Measurements from ENCODE around the gene NUF2.
"Not testable (repeated sequence)": the region's sequence is repeated elsewhere in the genome, so short reads cannot be mapped to it uniquely, and the experiment has no call there.

The NUF2 gene

GRCh38 chr1:163357378-163357777 is 35.6 kb downstream of the NUF2 start:
- TF ChIP-seq, protein P1, sequence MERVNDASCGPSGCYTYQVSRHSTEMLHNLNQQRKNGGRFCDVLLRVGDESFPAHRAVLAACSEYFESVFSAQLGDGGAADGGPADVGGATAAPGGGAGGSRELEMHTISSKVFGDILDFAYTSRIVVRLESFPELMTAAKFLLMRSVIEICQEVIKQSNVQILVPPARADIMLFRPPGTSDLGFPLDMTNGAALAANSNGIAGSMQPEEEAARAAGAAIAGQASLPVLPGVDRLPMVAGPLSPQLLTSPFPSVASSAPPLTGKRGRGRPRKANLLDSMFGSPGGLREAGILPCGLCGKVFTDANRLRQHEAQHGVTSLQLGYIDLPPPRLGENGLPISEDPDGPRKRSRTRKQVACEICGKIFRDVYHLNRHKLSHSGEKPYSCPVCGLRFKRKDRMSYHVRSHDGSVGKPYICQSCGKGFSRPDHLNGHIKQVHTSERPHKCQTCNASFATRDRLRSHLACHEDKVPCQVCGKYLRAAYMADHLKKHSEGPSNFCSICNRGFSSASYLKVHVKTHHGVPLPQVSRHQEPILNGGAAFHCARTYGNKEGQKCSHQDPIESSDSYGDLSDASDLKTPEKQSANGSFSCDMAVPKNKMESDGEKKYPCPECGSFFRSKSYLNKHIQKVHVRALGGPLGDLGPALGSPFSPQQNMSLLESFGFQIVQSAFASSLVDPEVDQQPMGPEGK (CRISPR knock-in tag; IDR thresholded peaks at IDR 0.05; ENCODE audit: borderline replicate concordance), result no peak
- TF ChIP-seq ZNF8 (CRISPR knock-in tag; IDR thresholded peaks at IDR 0.05) (no peak), ZNF70 (CRISPR knock-in tag; IDR thresholded peaks at IDR 0.05) (no peak), ZC3H10 (CRISPR knock-in tag; IDR thresholded peaks at IDR 0.05) (no peak), RARB (CRISPR knock-in tag; IDR thresholded peaks at IDR 0.05) (no peak), ZFP30 (CRISPR knock-in tag; IDR thresholded peaks at IDR 0.05) (no peak), TCF4 (CRISPR knock-in tag; IDR thresholded peaks at IDR 0.05; ENCODE audit: borderline replicate concordance) (no peak), OSR1 (CRISPR knock-in tag; IDR thresholded peaks at IDR 0.05) (no peak), CREB5 (CRISPR knock-in tag; IDR thresholded peaks at IDR 0.05; ENCODE audit: low read depth) (no peak), TOX (CRISPR knock-in tag; IDR thresholded peaks at IDR 0.05; ENCODE audit: borderline replicate concordance) (no peak), ESRRG (CRISPR knock-in tag; IDR thresholded peaks at IDR 0.05) (no peak), SNAI2 (CRISPR knock-in tag; IDR thresholded peaks at IDR 0.05) (no peak)
- TF ChIP-seq, protein P2, sequence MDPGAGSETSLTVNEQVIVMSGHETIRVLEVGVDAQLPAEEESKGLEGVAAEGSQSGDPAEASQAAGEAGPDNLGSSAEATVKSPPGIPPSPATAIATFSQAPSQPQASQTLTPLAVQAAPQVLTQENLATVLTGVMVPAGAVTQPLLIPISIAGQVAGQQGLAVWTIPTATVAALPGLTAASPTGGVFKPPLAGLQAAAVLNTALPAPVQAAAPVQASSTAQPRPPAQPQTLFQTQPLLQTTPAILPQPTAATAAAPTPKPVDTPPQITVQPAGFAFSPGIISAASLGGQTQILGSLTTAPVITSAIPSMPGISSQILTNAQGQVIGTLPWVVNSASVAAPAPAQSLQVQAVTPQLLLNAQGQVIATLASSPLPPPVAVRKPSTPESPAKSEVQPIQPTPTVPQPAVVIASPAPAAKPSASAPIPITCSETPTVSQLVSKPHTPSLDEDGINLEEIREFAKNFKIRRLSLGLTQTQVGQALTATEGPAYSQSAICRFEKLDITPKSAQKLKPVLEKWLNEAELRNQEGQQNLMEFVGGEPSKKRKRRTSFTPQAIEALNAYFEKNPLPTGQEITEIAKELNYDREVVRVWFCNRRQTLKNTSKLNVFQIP (CRISPR knock-in tag; IDR thresholded peaks at IDR 0.05; ENCODE audit: borderline replicate concordance, low read depth), result no peak
- TF ChIP-seq, protein P3, sequence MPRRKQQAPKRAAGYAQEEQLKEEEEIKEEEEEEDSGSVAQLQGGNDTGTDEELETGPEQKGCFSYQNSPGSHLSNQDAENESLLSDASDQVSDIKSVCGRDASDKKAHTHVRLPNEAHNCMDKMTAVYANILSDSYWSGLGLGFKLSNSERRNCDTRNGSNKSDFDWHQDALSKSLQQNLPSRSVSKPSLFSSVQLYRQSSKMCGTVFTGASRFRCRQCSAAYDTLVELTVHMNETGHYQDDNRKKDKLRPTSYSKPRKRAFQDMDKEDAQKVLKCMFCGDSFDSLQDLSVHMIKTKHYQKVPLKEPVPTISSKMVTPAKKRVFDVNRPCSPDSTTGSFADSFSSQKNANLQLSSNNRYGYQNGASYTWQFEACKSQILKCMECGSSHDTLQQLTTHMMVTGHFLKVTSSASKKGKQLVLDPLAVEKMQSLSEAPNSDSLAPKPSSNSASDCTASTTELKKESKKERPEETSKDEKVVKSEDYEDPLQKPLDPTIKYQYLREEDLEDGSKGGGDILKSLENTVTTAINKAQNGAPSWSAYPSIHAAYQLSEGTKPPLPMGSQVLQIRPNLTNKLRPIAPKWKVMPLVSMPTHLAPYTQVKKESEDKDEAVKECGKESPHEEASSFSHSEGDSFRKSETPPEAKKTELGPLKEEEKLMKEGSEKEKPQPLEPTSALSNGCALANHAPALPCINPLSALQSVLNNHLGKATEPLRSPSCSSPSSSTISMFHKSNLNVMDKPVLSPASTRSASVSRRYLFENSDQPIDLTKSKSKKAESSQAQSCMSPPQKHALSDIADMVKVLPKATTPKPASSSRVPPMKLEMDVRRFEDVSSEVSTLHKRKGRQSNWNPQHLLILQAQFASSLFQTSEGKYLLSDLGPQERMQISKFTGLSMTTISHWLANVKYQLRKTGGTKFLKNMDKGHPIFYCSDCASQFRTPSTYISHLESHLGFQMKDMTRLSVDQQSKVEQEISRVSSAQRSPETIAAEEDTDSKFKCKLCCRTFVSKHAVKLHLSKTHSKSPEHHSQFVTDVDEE (CRISPR knock-in tag; IDR thresholded peaks at IDR 0.05), result no peak
- ATAC-seq, result peak; percentile 24; the same call in 2 of the 3 replicates

GRCh38 chr1:163358172-163358571 is 36.4 kb downstream of the NUF2 start:
- ATAC-seq, result not testable (repeated sequence)

- peak; percentile 80 for ATAC-seq
- no peak for TF ChIP-seq ZC3H10 (CRISPR knock-in tag; IDR thresholded peaks at IDR 0.05)
- TF ChIP-seq CSDC2 (CRISPR knock-in tag; IDR thresholded peaks at IDR 0.05), result no peak
These were observed 39.6 kb downstream of the NUF2 start for GRCh38 chr1:163361123-163361934.

GRCh38 chr1:163365186-163365585 is 43.4 kb downstream of the NUF2 start:
- no peak for ATAC-seq
- TF ChIP-seq CREB5 (CRISPR knock-in tag; IDR thresholded peaks at IDR 0.05; ENCODE audit: low read depth) (no peak), ARNTL (CRISPR knock-in tag; IDR thresholded peaks at IDR 0.05; ENCODE audit: borderline replicate concordance, low read depth) (no peak), GLIS3 (CRISPR knock-in tag; IDR thresholded peaks at IDR 0.05) (no peak), RARB (CRISPR knock-in tag; IDR thresholded peaks at IDR 0.05) (no peak), ZC3H10 (CRISPR knock-in tag; IDR thresholded peaks at IDR 0.05) (no peak), ZNF70 (CRISPR knock-in tag; IDR thresholded peaks at IDR 0.05) (no peak), OSR1 (CRISPR knock-in tag; IDR thresholded peaks at IDR 0.05) (no peak), ZNF565 (CRISPR knock-in tag; conservative IDR thresholded peaks at IDR 0.05; ENCODE audit: low read depth) (no peak), ZFP30 (CRISPR knock-in tag; IDR thresholded peaks at IDR 0.05) (no peak), TOX (CRISPR knock-in tag; IDR thresholded peaks at IDR 0.05; ENCODE audit: borderline replicate concordance) (no peak), SNAI2 (CRISPR knock-in tag; IDR thresholded peaks at IDR 0.05) (no peak), TCF4 (CRISPR knock-in tag; IDR thresholded peaks at IDR 0.05; ENCODE audit: borderline replicate concordance) (no peak), PPARA (CRISPR knock-in tag; IDR thresholded peaks at IDR 0.05; ENCODE audit: borderline replicate concordance) (no peak), ESRRG (CRISPR knock-in tag; IDR thresholded peaks at IDR 0.05) (no peak), CSDC2 (CRISPR knock-in tag; IDR thresholded peaks at IDR 0.05) (no peak), BACH2 (CRISPR knock-in tag; IDR thresholded peaks at IDR 0.05; ENCODE audit: borderline replicate concordance) (no peak), CSRNP3 (CRISPR knock-in tag; IDR thresholded peaks at IDR 0.05) (no peak)
- TF ChIP-seq, protein P1 (CRISPR knock-in tag; IDR thresholded peaks at IDR 0.05; ENCODE audit: borderline replicate concordance), result no peak

All from SK-N-SH treated with all-trans-retinoic acid at 6 μM for 48 hours (cell line).